ENCODE measurements around the gene RAF1.

- TF ChIP-seq CTCF (IDR thresholded peaks at IDR 0.05 in 8 of 11, conservative IDR thresholded peaks at IDR 0.05 in 3 of 11) (no peak), POLR2AphosphoS5 (IDR thresholded peaks at IDR 0.05) (no peak), POLR2A (IDR thresholded peaks at IDR 0.05) (no peak)
Measured at GRCh38 chr3:12660196-12660595, 3.7 kb downstream of the RAF1 start.

Data from spleen (tissue), 7 donors.